ENCODE data around the gene KMT2A.
A peak's percentile ranks its signal among the peaks of the same experiment; 100 is the strongest.
"Not testable (repeated sequence)": the region's sequence is repeated elsewhere in the genome, so short reads cannot be mapped to it uniquely, and the experiment has no call there.

Gene KMT2A

GRCh38 chr11:118532852-118533768 lies 96.8 kb downstream of the KMT2A start:
- DNase-seq (ENCODE audit: low spot score), result no peak

- DNase-seq (ENCODE audit: low spot score), result no peak
Observed at GRCh38 chr11:118533769-118534729, 97.8 kb downstream of the KMT2A start.

GRCh38 chr11:118535261-118535660 lies 99.0 kb downstream of the KMT2A start:
- DNase-seq (ENCODE audit: low spot score), result no peak

DNA sequence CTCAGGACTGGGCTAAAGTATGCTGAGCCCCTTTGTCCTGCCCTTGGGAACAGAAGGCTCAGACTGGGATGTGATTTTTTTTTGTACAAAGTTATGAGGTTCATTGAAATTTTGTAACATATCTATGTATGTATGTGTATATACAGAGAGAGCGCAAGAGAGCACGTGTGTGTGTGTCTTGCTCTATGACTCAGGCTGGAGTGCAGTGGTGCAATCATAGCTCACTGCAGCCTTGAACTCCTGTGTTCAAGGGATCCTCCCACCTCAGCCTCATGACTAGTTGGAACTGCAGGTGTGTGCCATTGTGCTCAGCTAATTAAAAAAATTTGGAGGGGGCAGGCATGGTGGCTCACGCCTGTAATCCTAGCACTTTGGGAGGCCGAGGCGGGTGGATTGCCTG lies 100.4 kb downstream of the KMT2A start:
- no peak for DNase-seq (ENCODE audit: low spot score)

DNA sequence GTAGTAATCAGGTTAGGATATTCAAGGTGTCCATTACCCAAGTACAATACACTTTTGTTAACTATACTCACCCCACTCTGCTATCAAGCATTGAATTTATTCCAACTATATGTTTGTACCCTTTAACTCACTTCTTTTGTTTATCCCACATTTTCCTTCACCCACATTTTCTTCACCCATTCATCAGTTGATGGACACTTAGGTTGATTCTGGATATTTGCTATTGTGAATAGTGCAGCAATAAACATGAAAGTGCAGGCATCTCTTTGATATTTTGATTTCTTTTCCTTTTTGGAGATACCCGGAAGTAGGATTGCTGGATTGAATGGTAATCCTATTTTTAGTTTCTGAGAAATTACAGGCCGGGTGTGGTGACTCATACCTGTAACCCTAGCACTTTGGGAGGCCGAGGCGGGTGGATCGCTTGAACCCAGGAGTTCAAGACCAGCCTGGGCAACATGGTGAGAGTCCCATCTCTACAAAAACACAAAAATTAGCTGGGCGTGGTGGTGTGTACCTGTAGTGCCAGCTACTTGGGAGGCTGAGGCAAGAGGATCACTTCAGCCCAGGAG lies 101.2 kb downstream of the KMT2A start:
- no peak for DNase-seq (ENCODE audit: low spot score)

GRCh38 chr11:118544010-118544646 lies 107.8 kb downstream of the KMT2A start:
- DNase-seq (ENCODE audit: low spot score), result no peak

DNA sequence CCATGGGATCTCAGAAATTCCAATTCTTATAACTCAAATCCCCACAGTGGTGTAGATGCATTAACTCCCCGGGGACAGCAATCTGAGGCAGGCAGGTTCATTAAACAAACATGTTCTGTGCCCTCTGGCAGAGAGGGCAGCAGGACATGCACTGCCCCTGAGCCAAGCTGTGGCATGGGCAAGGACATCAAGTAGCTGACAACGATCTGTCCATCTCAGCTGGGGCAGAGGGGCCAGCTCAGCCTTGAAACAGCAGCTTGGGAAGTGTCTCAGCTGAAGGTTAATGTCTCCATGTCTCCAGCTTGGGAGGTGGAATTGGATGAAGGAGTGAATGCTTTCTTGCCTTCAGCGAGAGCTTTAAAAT lies 108.3 kb downstream of the KMT2A start:
- DNase-seq (ENCODE audit: low spot score), result no peak

GRCh38 chr11:118545533-118545932 lies 109.2 kb downstream of the KMT2A start:
- no peak for DNase-seq (ENCODE audit: low spot score)

- no peak for DNase-seq (ENCODE audit: low spot score)
Observed at GRCh38 chr11:118547132-118547531, 110.8 kb downstream of the KMT2A start.

DNA sequence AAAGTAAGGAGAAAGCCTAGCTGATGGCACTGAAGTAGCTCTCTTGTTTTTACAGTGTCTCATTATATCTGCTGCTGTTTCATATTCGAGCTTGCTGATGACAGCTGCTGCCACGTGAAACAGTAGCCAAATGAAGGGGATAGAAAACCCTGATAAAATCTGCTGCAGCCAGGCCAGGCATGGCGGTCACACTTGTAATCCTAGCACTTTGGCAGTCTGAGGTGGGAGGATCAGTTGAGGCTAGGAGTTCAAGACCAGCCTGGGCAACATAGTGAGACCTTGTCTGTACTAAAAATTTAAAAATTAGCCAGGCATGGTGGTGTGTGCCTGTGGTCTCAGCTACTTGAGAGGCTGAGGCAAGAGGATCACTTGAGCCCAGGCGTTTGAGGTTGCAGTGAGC lies 116.0 kb downstream of the KMT2A start:
- DNase-seq (ENCODE audit: low spot score), result no peak

GRCh38 chr11:118560806-118561205 lies 124.5 kb downstream of the KMT2A start:
- no peak for DNase-seq (ENCODE audit: low spot score)

DNA sequence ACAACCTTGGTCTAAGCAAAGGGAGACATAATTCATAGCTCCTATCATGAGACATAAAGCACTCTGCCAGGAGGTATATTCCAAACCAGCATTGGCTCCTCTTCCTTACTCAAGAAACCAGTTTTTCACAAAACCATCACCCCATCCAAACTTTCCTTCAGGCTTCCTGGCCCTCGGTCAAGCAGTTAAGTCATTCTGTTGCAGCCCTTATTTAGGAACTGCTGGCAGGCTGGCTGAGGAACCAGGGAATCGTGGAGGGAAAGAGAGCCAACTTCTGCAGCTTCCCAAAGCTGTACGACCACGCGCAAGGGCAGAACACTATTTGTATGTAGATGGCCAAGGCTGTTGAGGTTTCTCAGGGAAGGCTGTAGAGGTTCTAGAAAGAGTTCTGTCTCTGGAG lies 128.8 kb downstream of the KMT2A start:
- DNase-seq (ENCODE audit: low spot score), result no peak

DNA sequence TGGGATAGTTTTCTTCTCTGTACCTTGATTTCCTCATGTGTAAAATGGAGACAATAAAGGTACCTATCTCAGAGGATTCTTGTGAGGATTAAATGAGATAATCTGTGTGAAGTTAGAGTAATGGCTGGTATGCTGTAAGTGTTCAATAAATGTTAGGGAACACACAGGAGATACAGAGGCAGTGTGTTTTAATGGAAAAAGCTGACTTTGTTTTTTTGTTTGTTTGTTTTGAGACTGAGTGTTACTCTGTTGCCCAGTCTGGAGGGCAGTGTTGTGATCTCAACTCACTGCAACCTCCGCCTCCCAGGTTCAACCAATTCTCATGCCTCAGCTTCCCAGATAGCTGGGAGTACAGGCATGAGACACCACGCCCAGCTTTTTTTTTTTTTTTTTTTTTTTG lies 133.4 kb downstream of the KMT2A start:
- DNase-seq (ENCODE audit: low spot score), result no peak

- DNase-seq (ENCODE audit: low spot score), result no peak
Observed at GRCh38 chr11:118570787-118571186, 134.5 kb downstream of the KMT2A start.

GRCh38 chr11:118571701-118572060 lies 135.4 kb downstream of the KMT2A start:
- not testable (repeated sequence) for DNase-seq (ENCODE audit: low spot score)

DNA sequence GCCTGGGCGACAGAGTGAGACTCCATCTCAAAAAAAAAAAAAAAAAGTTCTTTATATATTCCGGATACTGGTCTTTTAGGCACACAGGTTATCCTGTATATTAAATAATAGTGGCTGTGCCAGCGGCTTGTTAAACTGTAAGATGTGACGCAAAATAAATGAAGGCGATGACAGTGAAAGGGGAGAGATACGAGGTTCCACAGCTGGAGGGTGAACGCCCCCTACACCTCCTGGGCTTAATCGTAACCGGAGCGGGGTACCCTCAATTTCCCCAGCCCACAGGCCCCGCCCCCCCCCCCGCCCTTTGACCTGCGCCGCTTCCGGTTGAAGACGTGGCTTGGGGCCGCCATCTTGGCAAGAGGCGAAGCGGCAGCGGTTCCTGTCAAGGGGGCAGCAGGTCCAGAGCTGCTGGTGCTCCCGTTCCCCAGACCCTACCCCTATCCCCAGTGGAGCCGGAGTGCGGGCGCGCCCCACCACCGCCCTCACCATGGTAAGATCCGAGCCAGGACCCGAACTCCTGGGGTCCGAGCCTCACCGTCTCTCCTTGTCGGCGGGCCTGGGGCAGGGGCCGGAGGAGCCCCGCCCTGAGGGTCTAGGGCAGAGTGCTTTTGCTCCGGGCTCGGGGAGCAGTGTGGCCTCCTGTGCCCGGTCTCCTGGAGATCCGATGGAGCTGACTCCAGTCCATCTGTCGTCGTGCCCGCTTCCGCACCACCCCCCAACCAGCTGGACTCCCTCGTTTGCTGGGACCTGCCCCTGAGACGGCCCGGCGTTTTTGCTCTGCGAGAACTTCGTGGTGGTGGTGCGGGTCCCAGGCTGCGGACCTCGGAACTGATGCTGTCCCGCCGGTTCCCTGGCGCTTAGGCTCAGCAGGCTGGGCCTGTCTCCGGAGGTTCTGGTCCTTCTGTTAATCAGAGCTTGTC lies 136.0 kb downstream of the KMT2A start, which contains the start of gene ARCN1:
Gene ARCN1 (plus strand): TSS at position 349 of the 920 bp plus-strand sequence. CDS start 139 bp downstream, at position 488.
- DNase-seq (ENCODE audit: low spot score), result peak; percentile 55

DNA sequence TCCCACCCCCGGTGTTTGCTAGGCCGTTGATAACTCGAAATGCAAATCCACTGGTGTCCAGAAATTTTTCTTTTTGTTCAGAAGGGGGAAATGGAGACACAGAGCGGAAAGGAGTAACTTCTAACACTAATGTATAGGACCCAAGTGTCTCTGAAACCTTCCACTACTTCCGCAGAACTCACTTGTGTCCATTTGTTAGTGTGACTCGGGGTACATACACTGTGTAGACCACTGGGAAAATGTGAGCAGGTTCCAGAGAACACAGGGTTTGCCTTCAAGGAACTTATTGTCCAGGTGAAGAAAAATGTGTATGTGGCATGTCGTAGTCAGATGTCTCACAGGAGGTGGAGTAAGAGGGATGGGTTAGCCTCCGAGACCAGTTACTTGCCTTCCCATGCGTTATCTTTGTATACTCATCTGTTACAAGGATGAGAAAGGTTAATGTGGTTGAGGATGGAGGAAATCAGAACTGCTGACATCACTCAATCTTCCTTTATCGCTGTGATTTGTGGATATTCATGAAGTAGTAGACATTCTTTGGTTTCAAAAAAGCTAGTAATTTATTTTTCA lies 136.8 kb downstream of the KMT2A start:
- DNase-seq (ENCODE audit: low spot score), result no peak

DNA sequence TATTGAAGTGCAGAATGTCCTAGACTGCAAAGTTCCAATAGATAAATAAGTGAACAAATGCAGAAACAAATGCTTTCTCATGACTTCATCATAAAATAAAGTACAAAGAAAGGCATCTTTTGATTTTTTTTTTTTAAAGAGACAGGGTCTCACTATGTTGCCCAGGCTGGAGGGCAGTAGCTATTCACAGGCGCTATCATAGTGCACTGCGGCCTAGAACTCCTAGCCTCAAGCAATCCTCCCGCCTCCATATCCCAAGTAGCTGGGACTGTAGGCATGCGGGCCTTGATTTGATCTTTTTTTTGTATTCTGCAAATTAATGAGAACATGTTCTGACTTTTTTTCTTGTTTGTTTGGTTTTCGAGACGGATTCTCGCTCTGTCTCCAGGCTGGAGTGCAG lies 138.3 kb downstream of the KMT2A start:
- no peak for DNase-seq (ENCODE audit: low spot score)
